Measurements from ENCODE around the gene CPM. TPM values are rescaled to one million over a fixed set of nuclear protein-coding genes. Genes with fewer than 3 reads are reported as not detected.

The CPM gene
- total RNA-seq, 1 experiment from 2014 or later, result 0.96 TPM

DNA sequence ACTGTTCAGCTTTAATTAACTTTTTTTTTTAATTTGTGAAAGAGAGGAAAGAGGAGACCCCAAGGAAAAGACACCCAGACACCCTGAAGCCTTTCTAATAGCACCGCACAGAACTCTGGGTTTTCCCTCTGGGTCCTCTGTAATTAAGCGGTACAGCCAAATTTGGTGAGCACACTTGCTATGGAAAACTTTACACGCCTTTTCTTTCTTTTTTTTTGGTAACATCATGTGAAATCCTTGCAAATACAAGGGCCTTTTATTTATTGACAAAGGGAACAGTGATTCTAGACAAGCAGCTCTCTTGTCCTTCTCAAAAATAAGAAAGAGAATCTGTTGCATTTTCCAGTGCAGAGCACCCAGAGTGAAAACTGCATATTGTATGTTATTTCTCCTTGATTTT lies 44.4 kb upstream of the CPM start:
- Mint-ChIP-seq H3K27me3 (ENCODE audit: low read depth) (no peaks in the 10 kb centered on the region; the same call in 1 of the 2 replicates), H3K27ac (no peak overlapping the region), H3K36me3 (no peaks in the 10 kb centered on the region), H3K9me3 (peaks cover 3% of the 10 kb centered on the region; the same call in 1 of the 2 replicates), H3K4me3 (no peak overlapping the region), H3K4me1 (peaks cover 12% of the 10 kb centered on the region)
- ATAC-seq (no peak), DNase-seq (ENCODE audit: low spot score) (no peak)
- ChIA-PET POLR2A (no interaction called here), CTCF (no interaction called here)
- TF ChIP-seq, protein P1, sequence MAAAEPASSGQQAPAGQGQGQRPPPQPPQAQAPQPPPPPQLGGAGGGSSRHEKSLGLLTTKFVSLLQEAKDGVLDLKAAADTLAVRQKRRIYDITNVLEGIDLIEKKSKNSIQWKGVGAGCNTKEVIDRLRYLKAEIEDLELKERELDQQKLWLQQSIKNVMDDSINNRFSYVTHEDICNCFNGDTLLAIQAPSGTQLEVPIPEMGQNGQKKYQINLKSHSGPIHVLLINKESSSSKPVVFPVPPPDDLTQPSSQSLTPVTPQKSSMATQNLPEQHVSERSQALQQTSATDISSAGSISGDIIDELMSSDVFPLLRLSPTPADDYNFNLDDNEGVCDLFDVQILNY (CRISPR knock-in tag; IDR thresholded peaks at IDR 0.05), result no peak
- TF ChIP-seq, protein P2, sequence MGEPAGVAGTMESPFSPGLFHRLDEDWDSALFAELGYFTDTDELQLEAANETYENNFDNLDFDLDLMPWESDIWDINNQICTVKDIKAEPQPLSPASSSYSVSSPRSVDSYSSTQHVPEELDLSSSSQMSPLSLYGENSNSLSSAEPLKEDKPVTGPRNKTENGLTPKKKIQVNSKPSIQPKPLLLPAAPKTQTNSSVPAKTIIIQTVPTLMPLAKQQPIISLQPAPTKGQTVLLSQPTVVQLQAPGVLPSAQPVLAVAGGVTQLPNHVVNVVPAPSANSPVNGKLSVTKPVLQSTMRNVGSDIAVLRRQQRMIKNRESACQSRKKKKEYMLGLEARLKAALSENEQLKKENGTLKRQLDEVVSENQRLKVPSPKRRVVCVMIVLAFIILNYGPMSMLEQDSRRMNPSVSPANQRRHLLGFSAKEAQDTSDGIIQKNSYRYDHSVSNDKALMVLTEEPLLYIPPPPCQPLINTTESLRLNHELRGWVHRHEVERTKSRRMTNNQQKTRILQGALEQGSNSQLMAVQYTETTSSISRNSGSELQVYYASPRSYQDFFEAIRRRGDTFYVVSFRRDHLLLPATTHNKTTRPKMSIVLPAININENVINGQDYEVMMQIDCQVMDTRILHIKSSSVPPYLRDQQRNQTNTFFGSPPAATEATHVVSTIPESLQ (CRISPR knock-in tag; IDR thresholded peaks at IDR 0.05), result no peak
- TF ChIP-seq, protein P3, sequence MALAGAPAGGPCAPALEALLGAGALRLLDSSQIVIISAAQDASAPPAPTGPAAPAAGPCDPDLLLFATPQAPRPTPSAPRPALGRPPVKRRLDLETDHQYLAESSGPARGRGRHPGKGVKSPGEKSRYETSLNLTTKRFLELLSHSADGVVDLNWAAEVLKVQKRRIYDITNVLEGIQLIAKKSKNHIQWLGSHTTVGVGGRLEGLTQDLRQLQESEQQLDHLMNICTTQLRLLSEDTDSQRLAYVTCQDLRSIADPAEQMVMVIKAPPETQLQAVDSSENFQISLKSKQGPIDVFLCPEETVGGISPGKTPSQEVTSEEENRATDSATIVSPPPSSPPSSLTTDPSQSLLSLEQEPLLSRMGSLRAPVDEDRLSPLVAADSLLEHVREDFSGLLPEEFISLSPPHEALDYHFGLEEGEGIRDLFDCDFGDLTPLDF (CRISPR knock-in tag; IDR thresholded peaks at IDR 0.05), result no peak
- TF ChIP-seq, protein P4, sequence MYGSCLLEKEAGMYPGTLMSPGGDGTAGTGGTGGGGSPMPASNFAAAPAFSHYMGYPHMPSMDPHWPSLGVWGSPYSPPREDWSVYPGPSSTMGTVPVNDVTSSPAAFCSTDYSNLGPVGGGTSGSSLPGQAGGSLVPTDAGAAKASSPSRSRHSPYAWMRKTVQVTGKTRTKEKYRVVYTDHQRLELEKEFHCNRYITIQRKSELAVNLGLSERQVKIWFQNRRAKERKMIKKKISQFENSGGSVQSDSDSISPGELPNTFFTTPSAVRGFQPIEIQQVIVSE (CRISPR knock-in tag; IDR thresholded peaks at IDR 0.05; ENCODE audit: borderline replicate concordance), result no peak
- TF ChIP-seq ESRRA (CRISPR knock-in tag; IDR thresholded peaks at IDR 0.05; ENCODE audit: borderline replicate concordance), result no peak
- no peak for TF ChIP-seq MYBL2 (CRISPR knock-in tag; IDR thresholded peaks at IDR 0.05)
- no peak for TF ChIP-seq SMAD3 (CRISPR knock-in tag; IDR thresholded peaks at IDR 0.05; ENCODE audit: borderline replicate concordance)
- TF ChIP-seq, protein P5, sequence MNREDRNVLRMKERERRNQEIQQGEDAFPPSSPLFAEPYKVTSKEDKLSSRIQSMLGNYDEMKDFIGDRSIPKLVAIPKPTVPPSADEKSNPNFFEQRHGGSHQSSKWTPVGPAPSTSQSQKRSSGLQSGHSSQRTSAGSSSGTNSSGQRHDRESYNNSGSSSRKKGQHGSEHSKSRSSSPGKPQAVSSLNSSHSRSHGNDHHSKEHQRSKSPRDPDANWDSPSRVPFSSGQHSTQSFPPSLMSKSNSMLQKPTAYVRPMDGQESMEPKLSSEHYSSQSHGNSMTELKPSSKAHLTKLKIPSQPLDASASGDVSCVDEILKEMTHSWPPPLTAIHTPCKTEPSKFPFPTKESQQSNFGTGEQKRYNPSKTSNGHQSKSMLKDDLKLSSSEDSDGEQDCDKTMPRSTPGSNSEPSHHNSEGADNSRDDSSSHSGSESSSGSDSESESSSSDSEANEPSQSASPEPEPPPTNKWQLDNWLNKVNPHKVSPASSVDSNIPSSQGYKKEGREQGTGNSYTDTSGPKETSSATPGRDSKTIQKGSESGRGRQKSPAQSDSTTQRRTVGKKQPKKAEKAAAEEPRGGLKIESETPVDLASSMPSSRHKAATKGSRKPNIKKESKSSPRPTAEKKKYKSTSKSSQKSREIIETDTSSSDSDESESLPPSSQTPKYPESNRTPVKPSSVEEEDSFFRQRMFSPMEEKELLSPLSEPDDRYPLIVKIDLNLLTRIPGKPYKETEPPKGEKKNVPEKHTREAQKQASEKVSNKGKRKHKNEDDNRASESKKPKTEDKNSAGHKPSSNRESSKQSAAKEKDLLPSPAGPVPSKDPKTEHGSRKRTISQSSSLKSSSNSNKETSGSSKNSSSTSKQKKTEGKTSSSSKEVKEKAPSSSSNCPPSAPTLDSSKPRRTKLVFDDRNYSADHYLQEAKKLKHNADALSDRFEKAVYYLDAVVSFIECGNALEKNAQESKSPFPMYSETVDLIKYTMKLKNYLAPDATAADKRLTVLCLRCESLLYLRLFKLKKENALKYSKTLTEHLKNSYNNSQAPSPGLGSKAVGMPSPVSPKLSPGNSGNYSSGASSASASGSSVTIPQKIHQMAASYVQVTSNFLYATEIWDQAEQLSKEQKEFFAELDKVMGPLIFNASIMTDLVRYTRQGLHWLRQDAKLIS (CRISPR knock-in tag; IDR thresholded peaks at IDR 0.05; ENCODE audit: borderline replicate concordance), result no peak
- TF ChIP-seq, protein P6, sequence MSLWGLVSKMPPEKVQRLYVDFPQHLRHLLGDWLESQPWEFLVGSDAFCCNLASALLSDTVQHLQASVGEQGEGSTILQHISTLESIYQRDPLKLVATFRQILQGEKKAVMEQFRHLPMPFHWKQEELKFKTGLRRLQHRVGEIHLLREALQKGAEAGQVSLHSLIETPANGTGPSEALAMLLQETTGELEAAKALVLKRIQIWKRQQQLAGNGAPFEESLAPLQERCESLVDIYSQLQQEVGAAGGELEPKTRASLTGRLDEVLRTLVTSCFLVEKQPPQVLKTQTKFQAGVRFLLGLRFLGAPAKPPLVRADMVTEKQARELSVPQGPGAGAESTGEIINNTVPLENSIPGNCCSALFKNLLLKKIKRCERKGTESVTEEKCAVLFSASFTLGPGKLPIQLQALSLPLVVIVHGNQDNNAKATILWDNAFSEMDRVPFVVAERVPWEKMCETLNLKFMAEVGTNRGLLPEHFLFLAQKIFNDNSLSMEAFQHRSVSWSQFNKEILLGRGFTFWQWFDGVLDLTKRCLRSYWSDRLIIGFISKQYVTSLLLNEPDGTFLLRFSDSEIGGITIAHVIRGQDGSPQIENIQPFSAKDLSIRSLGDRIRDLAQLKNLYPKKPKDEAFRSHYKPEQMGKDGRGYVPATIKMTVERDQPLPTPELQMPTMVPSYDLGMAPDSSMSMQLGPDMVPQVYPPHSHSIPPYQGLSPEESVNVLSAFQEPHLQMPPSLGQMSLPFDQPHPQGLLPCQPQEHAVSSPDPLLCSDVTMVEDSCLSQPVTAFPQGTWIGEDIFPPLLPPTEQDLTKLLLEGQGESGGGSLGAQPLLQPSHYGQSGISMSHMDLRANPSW (CRISPR knock-in tag; conservative IDR thresholded peaks at IDR 0.05; ENCODE audit: low read depth), result no peak
- no peak for TF ChIP-seq FOXK1 (CRISPR knock-in tag; IDR thresholded peaks at IDR 0.05)
- no peak for TF ChIP-seq NR3C1 (CRISPR knock-in tag; conservative IDR thresholded peaks at IDR 0.05; ENCODE audit: low read depth)
- TF ChIP-seq, protein P7, sequence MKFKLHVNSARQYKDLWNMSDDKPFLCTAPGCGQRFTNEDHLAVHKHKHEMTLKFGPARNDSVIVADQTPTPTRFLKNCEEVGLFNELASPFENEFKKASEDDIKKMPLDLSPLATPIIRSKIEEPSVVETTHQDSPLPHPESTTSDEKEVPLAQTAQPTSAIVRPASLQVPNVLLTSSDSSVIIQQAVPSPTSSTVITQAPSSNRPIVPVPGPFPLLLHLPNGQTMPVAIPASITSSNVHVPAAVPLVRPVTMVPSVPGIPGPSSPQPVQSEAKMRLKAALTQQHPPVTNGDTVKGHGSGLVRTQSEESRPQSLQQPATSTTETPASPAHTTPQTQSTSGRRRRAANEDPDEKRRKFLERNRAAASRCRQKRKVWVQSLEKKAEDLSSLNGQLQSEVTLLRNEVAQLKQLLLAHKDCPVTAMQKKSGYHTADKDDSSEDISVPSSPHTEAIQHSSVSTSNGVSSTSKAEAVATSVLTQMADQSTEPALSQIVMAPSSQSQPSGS (CRISPR knock-in tag; IDR thresholded peaks at IDR 0.05; ENCODE audit: borderline replicate concordance, low read depth), result no peak
- TF ChIP-seq, protein P8, sequence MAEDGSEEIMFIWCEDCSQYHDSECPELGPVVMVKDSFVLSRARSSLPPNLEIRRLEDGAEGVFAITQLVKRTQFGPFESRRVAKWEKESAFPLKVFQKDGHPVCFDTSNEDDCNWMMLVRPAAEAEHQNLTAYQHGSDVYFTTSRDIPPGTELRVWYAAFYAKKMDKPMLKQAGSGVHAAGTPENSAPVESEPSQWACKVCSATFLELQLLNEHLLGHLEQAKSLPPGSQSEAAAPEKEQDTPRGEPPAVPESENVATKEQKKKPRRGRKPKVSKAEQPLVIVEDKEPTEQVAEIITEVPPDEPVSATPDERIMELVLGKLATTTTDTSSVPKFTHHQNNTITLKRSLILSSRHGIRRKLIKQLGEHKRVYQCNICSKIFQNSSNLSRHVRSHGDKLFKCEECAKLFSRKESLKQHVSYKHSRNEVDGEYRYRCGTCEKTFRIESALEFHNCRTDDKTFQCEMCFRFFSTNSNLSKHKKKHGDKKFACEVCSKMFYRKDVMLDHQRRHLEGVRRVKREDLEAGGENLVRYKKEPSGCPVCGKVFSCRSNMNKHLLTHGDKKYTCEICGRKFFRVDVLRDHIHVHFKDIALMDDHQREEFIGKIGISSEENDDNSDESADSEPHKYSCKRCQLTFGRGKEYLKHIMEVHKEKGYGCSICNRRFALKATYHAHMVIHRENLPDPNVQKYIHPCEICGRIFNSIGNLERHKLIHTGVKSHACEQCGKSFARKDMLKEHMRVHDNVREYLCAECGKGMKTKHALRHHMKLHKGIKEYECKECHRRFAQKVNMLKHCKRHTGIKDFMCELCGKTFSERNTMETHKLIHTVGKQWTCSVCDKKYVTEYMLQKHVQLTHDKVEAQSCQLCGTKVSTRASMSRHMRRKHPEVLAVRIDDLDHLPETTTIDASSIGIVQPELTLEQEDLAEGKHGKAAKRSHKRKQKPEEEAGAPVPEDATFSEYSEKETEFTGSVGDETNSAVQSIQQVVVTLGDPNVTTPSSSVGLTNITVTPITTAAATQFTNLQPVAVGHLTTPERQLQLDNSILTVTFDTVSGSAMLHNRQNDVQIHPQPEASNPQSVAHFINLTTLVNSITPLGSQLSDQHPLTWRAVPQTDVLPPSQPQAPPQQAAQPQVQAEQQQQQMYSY (CRISPR knock-in tag; IDR thresholded peaks at IDR 0.05), result no peak
- TF ChIP-seq PRRX2 (CRISPR knock-in tag; IDR thresholded peaks at IDR 0.05), result no peak
- no peak for TF ChIP-seq ZNF423 (CRISPR knock-in tag; IDR thresholded peaks at IDR 0.05)
- TF ChIP-seq ZNF219 (CRISPR knock-in tag; IDR thresholded peaks at IDR 0.05; ENCODE audit: borderline replicate concordance), result no peak
- no peak for TF ChIP-seq JAZF1 (CRISPR knock-in tag; IDR thresholded peaks at IDR 0.05)
- TF ChIP-seq FOXJ3 (CRISPR knock-in tag; IDR thresholded peaks at IDR 0.05; ENCODE audit: borderline replicate concordance), result no peak
- TF ChIP-seq, protein P9, sequence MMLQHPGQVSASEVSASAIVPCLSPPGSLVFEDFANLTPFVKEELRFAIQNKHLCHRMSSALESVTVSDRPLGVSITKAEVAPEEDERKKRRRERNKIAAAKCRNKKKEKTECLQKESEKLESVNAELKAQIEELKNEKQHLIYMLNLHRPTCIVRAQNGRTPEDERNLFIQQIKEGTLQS (CRISPR knock-in tag; conservative IDR thresholded peaks at IDR 0.05), result no peak
- TF ChIP-seq, protein P10, sequence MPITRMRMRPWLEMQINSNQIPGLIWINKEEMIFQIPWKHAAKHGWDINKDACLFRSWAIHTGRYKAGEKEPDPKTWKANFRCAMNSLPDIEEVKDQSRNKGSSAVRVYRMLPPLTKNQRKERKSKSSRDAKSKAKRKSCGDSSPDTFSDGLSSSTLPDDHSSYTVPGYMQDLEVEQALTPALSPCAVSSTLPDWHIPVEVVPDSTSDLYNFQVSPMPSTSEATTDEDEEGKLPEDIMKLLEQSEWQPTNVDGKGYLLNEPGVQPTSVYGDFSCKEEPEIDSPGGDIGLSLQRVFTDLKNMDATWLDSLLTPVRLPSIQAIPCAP (CRISPR knock-in tag; IDR thresholded peaks at IDR 0.05), result no peak

Measured in WTC11 (cell line).